Peyer's patch (tissue), 4 donors: Measurements from ENCODE around the gene IMPDH2.

Source experiments
- CTCF ChIP-seq, 6 experiments: fragments of 450-650 bp in 4 of 6; fragments of 200-600 bp in 2 of 6; sonication (generic) in 1 of 6; IDR thresholded peaks; one replicate each; pipeline ENCODE4 v1.5.1; 2017 to 2019; ENCODE audit warnings: antibody characterized with exemption in 6 of 6, mild to moderate bottlenecking in 3 of 6, moderate library complexity in 1 of 6
- POLR2A ChIP-seq, 2 donors: fragments of 450-650 bp; IDR thresholded peaks; one replicate each; pipeline ENCODE4 v1.5.1; 2017; ENCODE audit warnings: antibody characterized with exemption in 2 of 2, mild to moderate bottlenecking in 2 of 2, moderate library complexity in 2 of 2

DNA sequence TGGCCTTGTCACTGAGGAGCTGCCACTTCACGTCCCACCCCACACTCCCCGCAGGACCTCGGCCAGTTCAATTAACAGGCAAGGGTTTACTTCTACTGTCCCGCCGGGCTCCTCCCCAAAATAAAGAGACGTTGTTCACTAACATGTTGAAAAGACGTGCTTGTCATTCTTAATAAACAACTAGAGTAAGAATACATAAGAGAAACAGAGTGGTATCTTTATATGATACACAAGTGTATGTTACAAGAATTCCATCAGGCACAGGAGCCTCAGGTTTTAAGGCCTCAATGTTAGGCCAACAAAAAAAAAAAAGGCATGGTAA is 326 bp upstream of the IMPDH2 start:
- TF ChIP-seq CTCF (IDR thresholded peaks at IDR 0.05) (no peak), POLR2A (IDR thresholded peaks at IDR 0.05) (no peak)
